Kidney (tissue), 22 donors: ENCODE measurements around the gene NT5DC1. TPM values are rescaled to one million over a fixed set of nuclear protein-coding genes. Genes with fewer than 3 reads are reported as not detected.

Experiments
- DNase-seq, 5 donors: peaks; one replicate each; pipeline ENCODE4 v3.0.0-alpha.2; 2013 to 2020
- FAIRE-seq: peaks from 2 replicates; lab custom pipeline; 2012; peaks lifted over from hg19 to GRCh38; lab: Jason Lieb, UNC
- H3K27ac ChIP-seq, 2 donors: one replicate each; pipeline ENCODE4 v1.7.0; 2013; ENCODE audit warnings: low read depth in 2 of 2, low read length in 2 of 2, inconsistent platforms in 1 of 2
- H3K27me3 ChIP-seq: one replicate; pipeline ENCODE4 v1.7.1; 2013; ENCODE audit warnings: low read length, inconsistent platforms; ENCODE audit not compliant: control insufficient read depth, insufficient read depth
- H3K36me3 ChIP-seq, 3 donors: one replicate each; pipeline versions ENCODE4 v1.7.0 to v1.7.1; 2013; ENCODE audit warnings: low read length in 3 of 3, control low read depth in 1 of 3, inconsistent platforms in 1 of 3; ENCODE audit not compliant: insufficient read depth in 3 of 3, control insufficient read depth in 2 of 3
- H3K4me1 ChIP-seq, 3 donors: one replicate each; pipeline versions ENCODE4 v1.7.0 to v1.7.1; 2013; ENCODE audit warnings: low read length in 3 of 3, inconsistent platforms in 1 of 3, low read depth in 1 of 3; ENCODE audit not compliant: control insufficient read depth in 2 of 3, insufficient read depth in 2 of 3
- H3K4me3 ChIP-seq, 3 donors: one replicate each; pipeline versions ENCODE4 v1.7.0 to v1.8.1; 2013; ENCODE audit warnings: low read length in 3 of 3, control low read depth in 1 of 3, inconsistent platforms in 1 of 3
- H3K9ac ChIP-seq, 3 donors: one replicate each; pipeline versions ENCODE4 v1.7.0 to v1.7.1; 2013; ENCODE audit warnings: low read length in 3 of 3, control low read depth in 1 of 3, inconsistent platforms in 1 of 3
- H3K9me3 ChIP-seq, 3 donors: one replicate each; pipeline versions ENCODE4 v1.7.0 to v1.7.1; 2013; ENCODE audit warnings: low read length in 3 of 3, control low read depth in 1 of 3, inconsistent platforms in 1 of 3; ENCODE audit not compliant: control insufficient read depth in 2 of 3, insufficient read depth in 1 of 3
- CTCF ChIP-seq: IDR thresholded peaks from 3 replicates; pipeline ENCODE4 v1.5.1; 2012; ENCODE audit warnings: mild to moderate bottlenecking, moderate library complexity, borderline replicate concordance; ENCODE audit not compliant: insufficient read depth; ENCODE audit errors: extremely low read depth
- intact Hi-C: fragments of 100-400 bp; cut with DNase I; formaldehyde crosslinking; loops from one replicate; pipeline ENCODE4 v1.11.1; 2022
- long read RNA-seq, 10 donors: library from polyadenylated mRNA in 1 of 10; unstranded in 1 of 10; transcript quantifications; one replicate each; pipeline ENCODE4 v2.0.0 and lab custom pipeline, GENCODE V29; 2021 to 2026
- polyA plus RNA-seq: library from polyadenylated mRNA; stranded (reverse); fragments of 350-450 nt; fragmentation: Illumina TruSeq; extraction: RNeasy Lipid Tissue Mini Kit (QIAGEN cat#74804); gene quantifications from one replicate; pipeline ENCODE4 v1.2.3, GENCODE V29; 2014; ENCODE audit warnings: low read depth, low replicate concordance; ENCODE audit not compliant: insufficient read depth
- total RNA-seq: library from RNA; stranded (reverse); fragmentation: NEBNext Ultra II Directional; extraction: Animal tissue kit (Norgen Biotek cat#: 25700); gene quantifications from one replicate; pipeline ENCODE4 v1.2.1, GENCODE V29; 2021
- donor health status: control.
- donor health status: control.
- donor health status: control.
- donor health status: control.
- donor health status: control.
- donor health status: DM: yes; HTN: yes; CAD: no.
- donor health status: Normal renal cell carcinoma (clear cell type).

The NT5DC1 gene
- total RNA-seq, result 41.7 TPM
- polyA plus RNA-seq, result 34.8 TPM
- long read RNA-seq, donor 1, full-length matches to known transcripts, result 5 of 5 reads
- long read RNA-seq, donor 1, partial matches to known transcripts, result 0 of 5 reads
- long read RNA-seq, donor 1, other reads (novel, unspliced or antisense), result 0 of 5 reads
- long read RNA-seq, donor 2, full-length matches to known transcripts, result 5 of 5 reads
- long read RNA-seq, donor 2, partial matches to known transcripts, result 0 of 5 reads
- long read RNA-seq, donor 2, other reads (novel, unspliced or antisense), result 0 of 5 reads
- long read RNA-seq, donor 3, full-length matches to known transcripts, result 5 of 5 reads
- long read RNA-seq, donor 3, partial matches to known transcripts, result 0 of 5 reads
- long read RNA-seq, donor 3, other reads (novel, unspliced or antisense), result 0 of 5 reads
- long read RNA-seq, donor 4, full-length matches to known transcripts, result 6 of 6 reads
- long read RNA-seq, donor 4, partial matches to known transcripts, result 0 of 6 reads
- long read RNA-seq, donor 4, other reads (novel, unspliced or antisense), result 0 of 6 reads
- long read RNA-seq, donor 5, full-length matches to known transcripts, result 1 of 1 reads
- long read RNA-seq, donor 5, partial matches to known transcripts, result 0 of 1 reads
- long read RNA-seq, donor 5, other reads (novel, unspliced or antisense), result 0 of 1 reads
- long read RNA-seq, donor 6, full-length matches to known transcripts, result 8 of 14 reads
- long read RNA-seq, donor 6, partial matches to known transcripts, result 6 of 14 reads
- long read RNA-seq, donor 6, other reads (novel, unspliced or antisense), result 0 of 14 reads
- long read RNA-seq, donor 7, full-length matches to known transcripts, result 33 of 37 reads
- long read RNA-seq, donor 7, partial matches to known transcripts, result 0 of 37 reads
- long read RNA-seq, donor 7, other reads (novel, unspliced or antisense), result 4 of 37 reads
- long read RNA-seq, donor 8, full-length matches to known transcripts, result 7 of 7 reads
- long read RNA-seq, donor 8, partial matches to known transcripts, result 0 of 7 reads
- long read RNA-seq, donor 8, other reads (novel, unspliced or antisense), result 0 of 7 reads
- long read RNA-seq, donor 9, full-length matches to known transcripts, result 3 of 3 reads
- long read RNA-seq, donor 9, partial matches to known transcripts, result 0 of 3 reads
- long read RNA-seq, donor 9, other reads (novel, unspliced or antisense), result 0 of 3 reads
- long read RNA-seq, donor 10, full-length matches to known transcripts, result 4 of 4 reads
- long read RNA-seq, donor 10, partial matches to known transcripts, result 0 of 4 reads
- long read RNA-seq, donor 10, other reads (novel, unspliced or antisense), result 0 of 4 reads

DNA sequence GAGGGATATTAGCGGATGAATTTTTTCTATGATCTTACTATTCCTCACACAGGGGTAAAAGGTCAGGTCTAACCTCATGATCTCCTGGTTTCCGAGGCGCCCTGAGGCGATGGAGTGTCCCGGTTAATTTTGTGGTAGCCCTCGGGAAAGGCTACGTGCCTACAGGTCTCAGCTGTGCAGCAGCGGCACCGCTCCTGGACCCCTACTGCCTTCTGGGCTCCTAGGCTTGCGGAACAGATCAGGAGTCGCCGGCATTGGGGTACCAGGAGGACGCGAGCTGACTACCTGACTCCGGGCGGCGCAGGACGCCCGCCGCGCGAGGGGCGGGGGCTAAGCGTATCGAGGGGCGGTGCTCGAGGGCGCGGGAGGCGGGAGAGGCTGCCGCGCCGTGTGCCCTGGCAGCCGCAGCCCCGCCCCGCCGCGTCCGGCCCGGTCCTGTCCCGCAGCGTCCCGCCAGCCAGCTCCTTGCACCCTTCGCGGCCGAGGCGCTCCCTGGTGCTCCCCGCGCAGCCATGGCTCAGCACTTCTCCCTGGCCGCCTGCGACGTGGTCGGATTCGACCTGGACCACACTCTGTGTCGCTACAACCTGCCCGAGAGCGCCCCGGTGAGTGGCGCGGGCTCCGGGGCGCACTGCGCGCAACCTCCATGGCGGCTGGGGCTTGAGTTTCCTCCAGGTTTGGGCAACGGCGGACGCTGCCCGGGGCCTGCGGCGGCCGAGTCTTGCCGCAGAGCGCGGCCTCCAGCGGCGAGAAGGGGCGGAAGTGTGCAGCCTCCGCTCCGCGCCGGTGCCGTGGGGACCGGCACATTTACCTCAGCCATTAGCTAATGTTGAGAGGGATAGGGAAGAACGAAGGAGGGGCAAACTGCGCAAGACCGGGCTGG, at the start of gene NT5DC1:
Gene NT5DC1 (plus strand): TSS at position 435 of the 883 bp plus-strand sequence. CDS start 78 bp downstream, at position 513.
- Histone ChIP-seq H3K4me1 (peaks cover 0 to 35% (median 32%) of the 10 kb centered on the region in 3 donors), H3K4me3 (peak within 1 kb of the TSS; percentile 83 to 95 (median 94)), H3K27me3 (no peaks in the 10 kb centered on the region), H3K9ac (peak within 1 kb of the TSS; percentile 83 to 91 (median 90)), H3K27ac (peak within 1 kb of the TSS; percentile 95 to 98), H3K9me3 (peaks cover 0 to 7% (median 0%) of the 10 kb centered on the region in 3 donors), H3K36me3 (no peaks in the 10 kb centered on the region)
- TF ChIP-seq CTCF, result peak; percentile 7
- no peak for FAIRE-seq
- peak; percentile 87 to 94 (median 93) for DNase-seq
- intact Hi-C loops, result no loop called here

- H3K36me3 ChIP-seq, result peaks cover 0 to 2% (median 0%) of the 10 kb centered on the region in 3 donors
- H3K27ac ChIP-seq, result no peak overlapping the region
- no peak for TF ChIP-seq CTCF
- no peaks in the 10 kb centered on the region for H3K9me3 ChIP-seq
- H3K4me1 ChIP-seq, result peaks cover 0 to 11% (median 3%) of the 10 kb centered on the region in 3 donors
- no peak overlapping the region for H3K4me3 ChIP-seq
- FAIRE-seq (no peak), DNase-seq (no peak)
- H3K9ac ChIP-seq, result no peak overlapping the region
- intact Hi-C loops, result no loop called here
- H3K27me3 ChIP-seq, result no peaks in the 10 kb centered on the region
Measured at GRCh38 chr6:116051244-116051643, 49.4 kb upstream of the NT5DC1 start.

DNA sequence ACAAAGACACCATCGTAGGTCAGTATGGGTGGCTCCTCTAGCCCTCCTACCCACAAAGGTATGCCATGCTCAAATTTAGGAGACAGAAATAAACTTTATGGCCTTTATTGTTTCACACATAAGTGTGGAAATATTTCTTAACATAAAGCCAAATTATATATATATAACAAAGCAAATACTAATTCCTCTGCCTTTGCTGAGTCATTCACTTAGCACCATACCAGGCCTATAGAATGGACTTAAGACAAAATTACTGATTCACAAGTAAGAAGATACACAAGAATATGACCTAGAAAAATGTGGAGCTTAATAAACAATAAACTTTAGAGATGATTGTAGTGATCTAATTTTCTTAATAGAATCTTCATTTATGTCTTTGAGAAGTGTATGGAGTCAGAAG, 45.1 kb upstream of the NT5DC1 start:
- peaks cover 0 to 2% (median 0%) of the 10 kb centered on the region in 3 donors for H3K36me3 ChIP-seq
- H3K9me3 ChIP-seq, result no peaks in the 10 kb centered on the region
- H3K27ac ChIP-seq, result no peak overlapping the region
- H3K4me3 ChIP-seq, result peak overlapping the region in 1 of 3 donors; percentile 20
- H3K4me1 ChIP-seq, result peaks cover 0 to 16% (median 0%) of the 10 kb centered on the region in 3 donors
- no peak overlapping the region for H3K9ac ChIP-seq
- FAIRE-seq, result no peak
- intact Hi-C loops, result no loop called here
- H3K27me3 ChIP-seq, result no peaks in the 10 kb centered on the region
- no peak for DNase-seq
- no peak for TF ChIP-seq CTCF
